Lung (tissue), 12 donors: ENCODE results near the gene SH3BP2. TPM values are rescaled to one million over a fixed set of nuclear protein-coding genes. Genes with fewer than 3 reads are reported as not detected.

Experiments
- ATAC-seq: fragments of 200-7000 bp; cut with Tn5 transposase; one replicate; pipeline ENCODE4 v1.9.1; 2020; ENCODE audit warnings: moderate number of reproducible peaks; ENCODE audit not compliant: insufficient read depth, low FRiP score
- DNase-seq, 3 donors: peaks; one replicate each; pipeline ENCODE4 v3.0.0-alpha.2; 2013 to 2017
- H3K27ac ChIP-seq, 2 donors: one replicate each; pipeline ENCODE4 v1.5.1; 2013; ENCODE audit warnings: mild to moderate bottlenecking in 2 of 2, moderate library complexity in 2 of 2, control low read depth in 1 of 2, inconsistent platforms in 1 of 2, low read depth in 1 of 2, low read length in 1 of 2
- H3K27me3 ChIP-seq, 3 donors: one replicate each; pipeline ENCODE4 v1.5.1; 2013; ENCODE audit warnings: low read length in 2 of 3; ENCODE audit not compliant: control insufficient read depth in 3 of 3, insufficient read depth in 3 of 3
- H3K36me3 ChIP-seq, 4 donors: one replicate each; pipeline ENCODE4 v1.5.1; 2013; ENCODE audit warnings: low read length in 4 of 4, mild to moderate bottlenecking in 1 of 4, moderate library complexity in 1 of 4; ENCODE audit not compliant: control insufficient read depth in 4 of 4, insufficient read depth in 4 of 4
- H3K4me1 ChIP-seq, 5 donors: one replicate each; pipeline ENCODE4 v1.5.1; 2013; ENCODE audit warnings: low read length in 5 of 5, mild to moderate bottlenecking in 2 of 5, moderate library complexity in 1 of 5; ENCODE audit not compliant: control insufficient read depth in 5 of 5, insufficient read depth in 5 of 5
- H3K4me3 ChIP-seq: one replicate; pipeline ENCODE4 v1.5.1; 2013; ENCODE audit warnings: mild to moderate bottlenecking, control low read depth, moderate library complexity
- H3K9ac ChIP-seq, 2 donors: one replicate each; pipeline ENCODE4 v1.5.1; 2013; ENCODE audit warnings: low read length in 2 of 2, control low read depth in 1 of 2; ENCODE audit not compliant: insufficient read depth in 1 of 2
- H3K9me3 ChIP-seq, 4 donors: one replicate each; pipeline ENCODE4 v1.5.1; 2013; ENCODE audit warnings: low read length in 3 of 4, mild to moderate bottlenecking in 1 of 4, moderate library complexity in 1 of 4; ENCODE audit not compliant: control insufficient read depth in 4 of 4, insufficient read depth in 3 of 4
- WGBS, 2 donors: extraction: QIAGEN DNeasy Blood & Tissue Kit; methylation state at CpG; one replicate each; pipeline ENCODE4 v1.1.7; 2013; 5-methylcytosine and 5-hydroxymethylcytosine counted together
- polyA plus RNA-seq, 2 donors: library from polyadenylated mRNA; stranded (reverse); fragments of 200-250 nt; gene quantifications; one replicate each; pipeline ENCODE4 v1.2.1, GENCODE V29; 2013
- total RNA-seq, 2 donors: library from RNA; depleted of rRNA in 1 of 2; stranded (reverse); fragments of >200 nt in 1 of 2; gene quantifications; one replicate each; pipeline ENCODE4 v1.2.1, GENCODE V29; 2014 to 2021
- TF ChIP-seq, protein P1 (sequence below): IDR thresholded peaks from 2 replicates; pipeline ENCODE4 v1.5.1; 2012; ENCODE audit warnings: mild to moderate bottlenecking; ENCODE audit errors: control extremely low read depth, extremely low read depth
- donor health status: control.
- donor health status: control.
- donor health status: Bipolar disorder and iron deficiency.
- donor health status: healthy.
- donor health status: DM: yes; HTN: yes; CAD: no.

SH3BP2 gene
- total and polyA plus RNA-seq, 4 donors: 49.9 to 117 (median 79.8) TPM

DNA sequence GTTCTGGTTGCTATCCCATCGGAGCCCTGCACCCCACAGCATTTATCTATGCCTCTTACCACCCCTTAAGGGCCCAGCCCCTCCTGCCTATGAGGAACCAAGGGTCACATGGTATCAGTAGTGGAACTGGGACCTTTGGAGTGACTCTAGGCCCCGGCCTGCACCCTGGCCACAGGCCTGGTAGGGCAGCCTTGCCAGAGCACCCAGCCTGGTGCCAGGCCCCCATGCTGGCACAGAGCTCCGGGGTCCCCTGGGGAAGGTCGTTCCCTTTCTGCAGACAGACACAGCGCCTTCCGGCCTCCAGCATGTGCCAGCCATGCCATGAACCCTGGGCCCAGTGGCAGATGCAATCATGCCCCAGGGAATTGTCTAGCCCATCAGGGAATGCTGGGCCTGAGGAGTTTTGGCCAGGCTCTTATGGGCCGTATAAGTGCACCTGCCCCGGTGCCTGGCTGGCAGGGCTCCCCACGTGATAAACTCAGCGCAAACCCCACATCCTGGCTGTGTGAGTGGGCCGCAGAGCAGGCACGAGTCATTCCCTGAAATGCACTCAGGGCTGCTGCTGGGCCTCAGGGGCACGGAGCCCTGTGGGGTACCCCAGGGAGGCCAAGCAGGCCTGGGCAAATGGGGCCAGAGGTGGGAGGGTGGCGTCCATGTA is 30.9 kb downstream of the SH3BP2 start:
- Histone ChIP-seq H3K4me3 (no peak overlapping the region), H3K9me3 (no peaks in the 10 kb centered on the region), H3K27me3 (no peaks in the 10 kb centered on the region), H3K9ac (no peak overlapping the region), H3K4me1 (peaks cover 0 to 9% (median 3%) of the 10 kb centered on the region in 5 donors), H3K27ac (no peak overlapping the region), H3K36me3 (peaks cover 4 to 73% (median 14%) of the 10 kb centered on the region in 4 donors)
- DNase-seq: no peak
- WGBS, 2 donors: 86 to 90% methylated on average over 14 of the region's 14 CpGs
- TF ChIP-seq, protein P1, sequence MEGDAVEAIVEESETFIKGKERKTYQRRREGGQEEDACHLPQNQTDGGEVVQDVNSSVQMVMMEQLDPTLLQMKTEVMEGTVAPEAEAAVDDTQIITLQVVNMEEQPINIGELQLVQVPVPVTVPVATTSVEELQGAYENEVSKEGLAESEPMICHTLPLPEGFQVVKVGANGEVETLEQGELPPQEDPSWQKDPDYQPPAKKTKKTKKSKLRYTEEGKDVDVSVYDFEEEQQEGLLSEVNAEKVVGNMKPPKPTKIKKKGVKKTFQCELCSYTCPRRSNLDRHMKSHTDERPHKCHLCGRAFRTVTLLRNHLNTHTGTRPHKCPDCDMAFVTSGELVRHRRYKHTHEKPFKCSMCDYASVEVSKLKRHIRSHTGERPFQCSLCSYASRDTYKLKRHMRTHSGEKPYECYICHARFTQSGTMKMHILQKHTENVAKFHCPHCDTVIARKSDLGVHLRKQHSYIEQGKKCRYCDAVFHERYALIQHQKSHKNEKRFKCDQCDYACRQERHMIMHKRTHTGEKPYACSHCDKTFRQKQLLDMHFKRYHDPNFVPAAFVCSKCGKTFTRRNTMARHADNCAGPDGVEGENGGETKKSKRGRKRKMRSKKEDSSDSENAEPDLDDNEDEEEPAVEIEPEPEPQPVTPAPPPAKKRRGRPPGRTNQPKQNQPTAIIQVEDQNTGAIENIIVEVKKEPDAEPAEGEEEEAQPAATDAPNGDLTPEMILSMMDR: no peak
- ATAC-seq: no peak

DNA sequence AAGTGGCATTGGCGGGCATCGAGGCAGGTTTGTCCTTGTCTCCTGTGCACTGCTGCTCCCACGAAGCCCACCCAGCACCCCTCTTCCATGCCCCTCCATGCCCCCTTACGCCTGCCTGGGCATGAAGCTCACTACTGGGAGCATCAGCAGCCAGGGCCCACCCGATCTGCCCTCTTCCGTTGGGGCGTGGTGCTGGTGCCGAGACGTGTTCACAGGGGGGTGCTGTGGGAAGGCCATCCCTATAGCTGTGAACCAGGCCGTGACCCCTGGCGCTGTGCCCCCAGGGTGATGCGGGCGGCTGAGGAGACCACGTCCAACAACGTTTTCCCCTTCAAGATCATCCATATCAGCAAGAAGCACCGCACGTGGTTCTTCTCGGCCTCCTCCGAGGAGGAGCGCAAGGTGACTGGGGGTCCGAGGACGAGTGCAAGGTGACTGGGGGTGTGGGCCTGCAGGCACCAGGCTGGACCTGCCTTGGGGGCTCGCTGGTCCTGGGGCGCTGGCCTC is 31.5 kb downstream of the SH3BP2 start:
- H3K4me3 ChIP-seq: no peak overlapping the region
- TF ChIP-seq, protein P1: no peak
- H3K9me3 ChIP-seq: no peaks in the 10 kb centered on the region
- H3K27me3 ChIP-seq: no peaks in the 10 kb centered on the region
- WGBS, 2 donors: 92 to 94% methylated on average over 24 of the region's 24 CpGs
- ATAC-seq (no peak), DNase-seq (no peak)
- H3K4me1 ChIP-seq: peaks cover 0 to 6% (median 2%) of the 10 kb centered on the region in 5 donors
- H3K27ac ChIP-seq: no peak overlapping the region
- peaks cover 4 to 78% (median 14%) of the 10 kb centered on the region in 4 donors for H3K36me3 ChIP-seq
- no peak overlapping the region for H3K9ac ChIP-seq

- Histone ChIP-seq H3K27me3 (no peaks in the 10 kb centered on the region), H3K36me3 (peaks cover 4 to 79% (median 14%) of the 10 kb centered on the region in 4 donors), H3K4me3 (no peak overlapping the region), H3K9me3 (no peaks in the 10 kb centered on the region), H3K9ac (no peak overlapping the region), H3K4me1 (peaks cover 0 to 3% (median 0%) of the 10 kb centered on the region in 5 donors), H3K27ac (no peak overlapping the region)
- DNase-seq: no peak
- 93 to 94% methylated on average over 17 of the region's 17 CpGs for WGBS, 2 donors
- ATAC-seq: no peak
- TF ChIP-seq, protein P1: no peak
Observed at GRCh38 chr4:2824836-2825381, 32.0 kb downstream of the SH3BP2 start.
